HepG2 (cell line): Measurements from ENCODE around the gene ABHD17C. TPM values are rescaled to one million over a fixed set of nuclear protein-coding genes. Genes with fewer than 3 reads are reported as not detected.

ENCODE experiments used
- CREB1 ChIP-seq, 2 experiments: fragments of 450-650 bp in 1 of 2; IDR thresholded peaks; 2 replicates each; pipeline ENCODE4 v1.6.1; 2016 to 2017; ENCODE audit warnings: control low read depth in 1 of 2, mild to moderate bottlenecking in 1 of 2, missing compliant biosample characterization in 1 of 2, missing genetic modification characterization in 1 of 2
- STAG1 ChIP-seq: sonication (generic); formaldehyde crosslinking; IDR thresholded peaks from 2 replicates; pipeline ENCODE4 v1.4.0; 2020; ENCODE audit warnings: missing genetic modification reagents
- ZNF501 ChIP-seq: sonication (generic); formaldehyde crosslinking; IDR thresholded peaks from 2 replicates; pipeline ENCODE4 v1.5.1; 2020; ENCODE audit warnings: mild to moderate bottlenecking, moderate library complexity, missing genetic modification reagents
- ZNF672 ChIP-seq: sonication (generic); formaldehyde crosslinking; IDR thresholded peaks from 2 replicates; pipeline ENCODE4 v1.8.1; 2022; ENCODE audit warnings: missing genetic modification reagents
- polyA plus RNA-seq, 8 experiments: library from polyadenylated mRNA; depleted of rRNA in 3 of 8; stranded (reverse) in 7 of 8; unstranded in 1 of 8; fragments of >200 nt; fragmentation: Illumina TruSeq in 4 of 8; extraction: Trizol in 4 of 8; gene quantifications; 2 replicates each; pipeline versions ENCODE4 v1.2.1 to v1.2.3, GENCODE V29; 2011 to 2016; ENCODE audit warnings: low read depth in 4 of 8, missing spikeins in 1 of 8, mixed read lengths in 1 of 8; ENCODE audit not compliant: insufficient read depth in 1 of 8
- total RNA-seq, 5 experiments: library from RNA; depleted of rRNA; stranded (reverse); fragments of >200 nt; fragmentation: Illumina TruSeq; extraction: Trizol; gene quantifications; 2 replicates each; pipeline ENCODE4 v1.2.3, GENCODE V29; 2016; ENCODE audit warnings: low read depth in 1 of 5
- TF ChIP-seq, protein P1 (sequence below): sonication (generic); formaldehyde crosslinking; IDR thresholded peaks from 2 replicates; pipeline ENCODE4 v1.9.0; 2021; ENCODE audit warnings: mild to moderate bottlenecking, missing genetic modification reagents
- TF ChIP-seq, protein P2 (sequence below): sonication (generic); formaldehyde crosslinking; IDR thresholded peaks from 2 replicates; pipeline ENCODE4 v1.4.0; 2020; ENCODE audit warnings: missing genetic modification reagents
- TF ChIP-seq, protein P3 (sequence below): sonication (generic); formaldehyde crosslinking; IDR thresholded peaks from 2 replicates; pipeline ENCODE4 v1.5.0; 2020; ENCODE audit warnings: mild to moderate bottlenecking, missing genetic modification reagents, borderline replicate concordance
- TF ChIP-seq, protein P4 (sequence below): sonication (generic); formaldehyde crosslinking; IDR thresholded peaks from 2 replicates; pipeline ENCODE4 v1.5.1; 2020; ENCODE audit warnings: mild to moderate bottlenecking, missing genetic modification reagents, moderate library complexity
- TF ChIP-seq, protein P5 (sequence below): sonication (generic); formaldehyde crosslinking; IDR thresholded peaks from 2 replicates; pipeline ENCODE4 v1.4.0; 2020; ENCODE audit warnings: missing genetic modification reagents, borderline replicate concordance

Gene ABHD17C
- total and polyA plus RNA-seq, 2 of the 13 experiments (the other 11 are each of a cell fraction or from before 2014, with no cell fraction given): 2.9 to 3.9 TPM

DNA sequence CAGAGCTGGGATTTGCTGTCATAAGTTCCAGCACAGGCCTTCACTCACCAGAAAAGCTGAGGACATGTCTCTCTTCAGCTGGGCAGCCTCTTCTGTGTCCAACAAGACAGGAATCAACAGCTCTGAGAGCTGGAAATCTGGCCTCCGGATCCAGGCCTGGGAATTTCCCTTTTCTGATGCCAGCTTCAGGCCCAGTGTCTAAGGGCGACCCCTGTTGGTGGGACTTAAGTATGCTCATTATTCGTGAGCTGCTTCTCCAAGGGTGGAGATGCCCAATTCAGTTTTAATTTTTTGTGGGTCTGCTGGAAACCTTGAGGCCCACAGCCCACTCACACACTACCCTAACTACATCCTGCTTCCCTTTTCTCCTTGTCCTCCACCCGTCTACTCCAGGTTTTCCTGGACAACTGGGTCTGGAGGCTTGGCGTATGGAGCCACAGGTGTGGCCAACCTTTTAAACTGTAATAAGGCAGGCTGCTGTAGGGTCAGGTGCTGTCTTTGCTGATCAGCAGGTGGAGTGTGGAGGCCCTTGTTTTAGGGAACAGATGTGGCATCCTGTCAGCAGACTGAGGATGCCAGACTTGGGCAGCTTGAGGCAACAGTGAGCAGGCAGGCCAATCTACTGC is 81.4 kb downstream of the ABHD17C start (continued):
- TF ChIP-seq, protein P1, sequence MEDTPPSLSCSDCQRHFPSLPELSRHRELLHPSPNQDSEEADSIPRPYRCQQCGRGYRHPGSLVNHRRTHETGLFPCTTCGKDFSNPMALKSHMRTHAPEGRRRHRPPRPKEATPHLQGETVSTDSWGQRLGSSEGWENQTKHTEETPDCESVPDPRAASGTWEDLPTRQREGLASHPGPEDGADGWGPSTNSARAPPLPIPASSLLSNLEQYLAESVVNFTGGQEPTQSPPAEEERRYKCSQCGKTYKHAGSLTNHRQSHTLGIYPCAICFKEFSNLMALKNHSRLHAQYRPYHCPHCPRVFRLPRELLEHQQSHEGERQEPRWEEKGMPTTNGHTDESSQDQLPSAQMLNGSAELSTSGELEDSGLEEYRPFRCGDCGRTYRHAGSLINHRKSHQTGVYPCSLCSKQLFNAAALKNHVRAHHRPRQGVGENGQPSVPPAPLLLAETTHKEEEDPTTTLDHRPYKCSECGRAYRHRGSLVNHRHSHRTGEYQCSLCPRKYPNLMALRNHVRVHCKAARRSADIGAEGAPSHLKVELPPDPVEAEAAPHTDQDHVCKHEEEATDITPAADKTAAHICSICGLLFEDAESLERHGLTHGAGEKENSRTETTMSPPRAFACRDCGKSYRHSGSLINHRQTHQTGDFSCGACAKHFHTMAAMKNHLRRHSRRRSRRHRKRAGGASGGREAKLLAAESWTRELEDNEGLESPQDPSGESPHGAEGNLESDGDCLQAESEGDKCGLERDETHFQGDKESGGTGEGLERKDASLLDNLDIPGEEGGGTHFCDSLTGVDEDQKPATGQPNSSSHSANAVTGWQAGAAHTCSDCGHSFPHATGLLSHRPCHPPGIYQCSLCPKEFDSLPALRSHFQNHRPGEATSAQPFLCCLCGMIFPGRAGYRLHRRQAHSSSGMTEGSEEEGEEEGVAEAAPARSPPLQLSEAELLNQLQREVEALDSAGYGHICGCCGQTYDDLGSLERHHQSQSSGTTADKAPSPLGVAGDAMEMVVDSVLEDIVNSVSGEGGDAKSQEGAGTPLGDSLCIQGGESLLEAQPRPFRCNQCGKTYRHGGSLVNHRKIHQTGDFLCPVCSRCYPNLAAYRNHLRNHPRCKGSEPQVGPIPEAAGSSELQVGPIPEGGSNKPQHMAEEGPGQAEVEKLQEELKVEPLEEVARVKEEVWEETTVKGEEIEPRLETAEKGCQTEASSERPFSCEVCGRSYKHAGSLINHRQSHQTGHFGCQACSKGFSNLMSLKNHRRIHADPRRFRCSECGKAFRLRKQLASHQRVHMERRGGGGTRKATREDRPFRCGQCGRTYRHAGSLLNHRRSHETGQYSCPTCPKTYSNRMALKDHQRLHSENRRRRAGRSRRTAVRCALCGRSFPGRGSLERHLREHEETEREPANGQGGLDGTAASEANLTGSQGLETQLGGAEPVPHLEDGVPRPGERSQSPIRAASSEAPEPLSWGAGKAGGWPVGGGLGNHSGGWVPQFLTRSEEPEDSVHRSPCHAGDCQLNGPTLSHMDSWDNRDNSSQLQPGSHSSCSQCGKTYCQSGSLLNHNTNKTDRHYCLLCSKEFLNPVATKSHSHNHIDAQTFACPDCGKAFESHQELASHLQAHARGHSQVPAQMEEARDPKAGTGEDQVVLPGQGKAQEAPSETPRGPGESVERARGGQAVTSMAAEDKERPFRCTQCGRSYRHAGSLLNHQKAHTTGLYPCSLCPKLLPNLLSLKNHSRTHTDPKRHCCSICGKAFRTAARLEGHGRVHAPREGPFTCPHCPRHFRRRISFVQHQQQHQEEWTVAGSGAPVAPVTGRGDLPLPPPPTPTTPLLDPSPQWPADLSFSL: no peak
- TF ChIP-seq, protein P2, sequence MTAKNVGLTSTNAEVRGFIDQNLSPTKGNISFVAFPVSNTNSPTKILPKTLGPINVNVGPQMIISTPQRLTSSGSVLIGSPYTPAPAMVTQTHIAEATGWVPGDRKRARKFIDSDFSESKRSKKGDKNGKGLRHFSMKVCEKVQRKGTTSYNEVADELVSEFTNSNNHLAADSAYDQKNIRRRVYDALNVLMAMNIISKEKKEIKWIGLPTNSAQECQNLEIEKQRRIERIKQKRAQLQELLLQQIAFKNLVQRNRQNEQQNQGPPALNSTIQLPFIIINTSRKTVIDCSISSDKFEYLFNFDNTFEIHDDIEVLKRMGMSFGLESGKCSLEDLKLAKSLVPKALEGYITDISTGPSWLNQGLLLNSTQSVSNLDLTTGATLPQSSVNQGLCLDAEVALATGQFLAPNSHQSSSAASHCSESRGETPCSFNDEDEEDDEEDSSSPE: no peak
- TF ChIP-seq CREB1 (IDR thresholded peaks at IDR 0.05) (no peak), CREB1 (CRISPR knock-in tag; IDR thresholded peaks at IDR 0.05) (no peak), STAG1 (CRISPR knock-in tag) (peak; percentile 88), ZNF501 (CRISPR knock-in tag) (peak; percentile 39; the same call in 1 of the 2 replicates), ZNF672 (CRISPR knock-in tag) (no peak)
- TF ChIP-seq, protein P3, sequence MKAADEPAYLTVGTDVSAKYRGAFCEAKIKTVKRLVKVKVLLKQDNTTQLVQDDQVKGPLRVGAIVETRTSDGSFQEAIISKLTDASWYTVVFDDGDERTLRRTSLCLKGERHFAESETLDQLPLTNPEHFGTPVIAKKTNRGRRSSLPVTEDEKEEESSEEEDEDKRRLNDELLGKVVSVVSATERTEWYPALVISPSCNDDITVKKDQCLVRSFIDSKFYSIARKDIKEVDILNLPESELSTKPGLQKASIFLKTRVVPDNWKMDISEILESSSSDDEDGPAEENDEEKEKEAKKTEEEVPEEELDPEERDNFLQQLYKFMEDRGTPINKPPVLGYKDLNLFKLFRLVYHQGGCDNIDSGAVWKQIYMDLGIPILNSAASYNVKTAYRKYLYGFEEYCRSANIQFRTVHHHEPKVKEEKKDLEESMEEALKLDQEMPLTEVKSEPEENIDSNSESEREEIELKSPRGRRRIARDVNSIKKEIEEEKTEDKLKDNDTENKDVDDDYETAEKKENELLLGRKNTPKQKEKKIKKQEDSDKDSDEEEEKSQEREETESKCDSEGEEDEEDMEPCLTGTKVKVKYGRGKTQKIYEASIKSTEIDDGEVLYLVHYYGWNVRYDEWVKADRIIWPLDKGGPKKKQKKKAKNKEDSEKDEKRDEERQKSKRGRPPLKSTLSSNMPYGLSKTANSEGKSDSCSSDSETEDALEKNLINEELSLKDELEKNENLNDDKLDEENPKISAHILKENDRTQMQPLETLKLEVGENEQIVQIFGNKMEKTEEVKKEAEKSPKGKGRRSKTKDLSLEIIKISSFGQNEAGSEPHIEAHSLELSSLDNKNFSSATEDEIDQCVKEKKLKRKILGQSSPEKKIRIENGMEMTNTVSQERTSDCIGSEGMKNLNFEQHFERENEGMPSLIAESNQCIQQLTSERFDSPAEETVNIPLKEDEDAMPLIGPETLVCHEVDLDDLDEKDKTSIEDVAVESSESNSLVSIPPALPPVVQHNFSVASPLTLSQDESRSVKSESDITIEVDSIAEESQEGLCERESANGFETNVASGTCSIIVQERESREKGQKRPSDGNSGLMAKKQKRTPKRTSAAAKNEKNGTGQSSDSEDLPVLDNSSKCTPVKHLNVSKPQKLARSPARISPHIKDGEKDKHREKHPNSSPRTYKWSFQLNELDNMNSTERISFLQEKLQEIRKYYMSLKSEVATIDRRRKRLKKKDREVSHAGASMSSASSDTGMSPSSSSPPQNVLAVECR (CRISPR knock-in tag): no peak
- TF ChIP-seq, protein P4, sequence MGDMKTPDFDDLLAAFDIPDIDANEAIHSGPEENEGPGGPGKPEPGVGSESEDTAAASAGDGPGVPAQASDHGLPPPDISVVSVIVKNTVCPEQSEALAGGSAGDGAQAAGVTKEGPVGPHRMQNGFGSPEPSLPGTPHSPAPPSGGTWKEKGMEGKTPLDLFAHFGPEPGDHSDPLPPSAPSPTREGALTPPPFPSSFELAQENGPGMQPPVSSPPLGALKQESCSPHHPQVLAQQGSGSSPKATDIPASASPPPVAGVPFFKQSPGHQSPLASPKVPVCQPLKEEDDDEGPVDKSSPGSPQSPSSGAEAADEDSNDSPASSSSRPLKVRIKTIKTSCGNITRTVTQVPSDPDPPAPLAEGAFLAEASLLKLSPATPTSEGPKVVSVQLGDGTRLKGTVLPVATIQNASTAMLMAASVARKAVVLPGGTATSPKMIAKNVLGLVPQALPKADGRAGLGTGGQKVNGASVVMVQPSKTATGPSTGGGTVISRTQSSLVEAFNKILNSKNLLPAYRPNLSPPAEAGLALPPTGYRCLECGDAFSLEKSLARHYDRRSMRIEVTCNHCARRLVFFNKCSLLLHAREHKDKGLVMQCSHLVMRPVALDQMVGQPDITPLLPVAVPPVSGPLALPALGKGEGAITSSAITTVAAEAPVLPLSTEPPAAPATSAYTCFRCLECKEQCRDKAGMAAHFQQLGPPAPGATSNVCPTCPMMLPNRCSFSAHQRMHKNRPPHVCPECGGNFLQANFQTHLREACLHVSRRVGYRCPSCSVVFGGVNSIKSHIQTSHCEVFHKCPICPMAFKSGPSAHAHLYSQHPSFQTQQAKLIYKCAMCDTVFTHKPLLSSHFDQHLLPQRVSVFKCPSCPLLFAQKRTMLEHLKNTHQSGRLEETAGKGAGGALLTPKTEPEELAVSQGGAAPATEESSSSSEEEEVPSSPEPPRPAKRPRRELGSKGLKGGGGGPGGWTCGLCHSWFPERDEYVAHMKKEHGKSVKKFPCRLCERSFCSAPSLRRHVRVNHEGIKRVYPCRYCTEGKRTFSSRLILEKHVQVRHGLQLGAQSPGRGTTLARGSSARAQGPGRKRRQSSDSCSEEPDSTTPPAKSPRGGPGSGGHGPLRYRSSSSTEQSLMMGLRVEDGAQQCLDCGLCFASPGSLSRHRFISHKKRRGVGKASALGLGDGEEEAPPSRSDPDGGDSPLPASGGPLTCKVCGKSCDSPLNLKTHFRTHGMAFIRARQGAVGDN (CRISPR knock-in tag): no peak
- TF ChIP-seq, protein P5, sequence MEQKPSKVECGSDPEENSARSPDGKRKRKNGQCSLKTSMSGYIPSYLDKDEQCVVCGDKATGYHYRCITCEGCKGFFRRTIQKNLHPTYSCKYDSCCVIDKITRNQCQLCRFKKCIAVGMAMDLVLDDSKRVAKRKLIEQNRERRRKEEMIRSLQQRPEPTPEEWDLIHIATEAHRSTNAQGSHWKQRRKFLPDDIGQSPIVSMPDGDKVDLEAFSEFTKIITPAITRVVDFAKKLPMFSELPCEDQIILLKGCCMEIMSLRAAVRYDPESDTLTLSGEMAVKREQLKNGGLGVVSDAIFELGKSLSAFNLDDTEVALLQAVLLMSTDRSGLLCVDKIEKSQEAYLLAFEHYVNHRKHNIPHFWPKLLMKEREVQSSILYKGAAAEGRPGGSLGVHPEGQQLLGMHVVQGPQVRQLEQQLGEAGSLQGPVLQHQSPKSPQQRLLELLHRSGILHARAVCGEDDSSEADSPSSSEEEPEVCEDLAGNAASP: no peak
